CD4-positive, alpha-beta T cell treated with Interleukin-6 at 100 ng/mL for 8 hours (primary cell): Measurements from ENCODE around the gene MAP2K2.

Experiments
- DNase-seq: peaks from one replicate; pipeline ENCODE4 v3.0.0-alpha.2; 2020; ENCODE audit warnings: mixed read lengths, low spot score

The MAP2K2 gene

GRCh38 chr19:4077800-4078684 lies 45.9 kb downstream of the MAP2K2 start:
- DNase-seq = peak; percentile 40

DNA sequence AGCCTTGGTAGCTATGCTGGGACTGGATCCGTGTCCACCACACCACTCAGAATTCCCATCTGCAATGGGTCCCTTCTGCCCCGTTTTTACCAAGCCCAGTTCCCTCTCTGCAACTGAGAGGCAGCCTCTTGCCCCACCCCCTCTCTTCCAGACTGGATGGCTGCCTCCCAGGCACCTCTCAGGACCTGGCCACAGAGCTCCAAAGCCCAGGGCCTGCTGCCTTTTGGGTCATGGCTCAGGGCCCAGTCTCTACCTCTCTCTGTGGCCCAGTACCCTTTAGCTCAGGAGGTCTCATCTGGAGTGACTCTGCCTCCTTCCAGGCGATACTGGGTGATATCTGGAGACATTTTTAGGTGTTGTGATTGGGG lies 46.9 kb downstream of the MAP2K2 start:
- no peak for DNase-seq

- no peak for DNase-seq
Measured at GRCh38 chr19:4075373-4075772, 48.5 kb downstream of the MAP2K2 start.

- no peak for DNase-seq
Measured at GRCh38 chr19:4071610-4072009, 52.3 kb downstream of the MAP2K2 start.

- DNase-seq = peak; percentile 68
Measured at GRCh38 chr19:4069331-4069959, 54.5 kb downstream of the MAP2K2 start.

DNA sequence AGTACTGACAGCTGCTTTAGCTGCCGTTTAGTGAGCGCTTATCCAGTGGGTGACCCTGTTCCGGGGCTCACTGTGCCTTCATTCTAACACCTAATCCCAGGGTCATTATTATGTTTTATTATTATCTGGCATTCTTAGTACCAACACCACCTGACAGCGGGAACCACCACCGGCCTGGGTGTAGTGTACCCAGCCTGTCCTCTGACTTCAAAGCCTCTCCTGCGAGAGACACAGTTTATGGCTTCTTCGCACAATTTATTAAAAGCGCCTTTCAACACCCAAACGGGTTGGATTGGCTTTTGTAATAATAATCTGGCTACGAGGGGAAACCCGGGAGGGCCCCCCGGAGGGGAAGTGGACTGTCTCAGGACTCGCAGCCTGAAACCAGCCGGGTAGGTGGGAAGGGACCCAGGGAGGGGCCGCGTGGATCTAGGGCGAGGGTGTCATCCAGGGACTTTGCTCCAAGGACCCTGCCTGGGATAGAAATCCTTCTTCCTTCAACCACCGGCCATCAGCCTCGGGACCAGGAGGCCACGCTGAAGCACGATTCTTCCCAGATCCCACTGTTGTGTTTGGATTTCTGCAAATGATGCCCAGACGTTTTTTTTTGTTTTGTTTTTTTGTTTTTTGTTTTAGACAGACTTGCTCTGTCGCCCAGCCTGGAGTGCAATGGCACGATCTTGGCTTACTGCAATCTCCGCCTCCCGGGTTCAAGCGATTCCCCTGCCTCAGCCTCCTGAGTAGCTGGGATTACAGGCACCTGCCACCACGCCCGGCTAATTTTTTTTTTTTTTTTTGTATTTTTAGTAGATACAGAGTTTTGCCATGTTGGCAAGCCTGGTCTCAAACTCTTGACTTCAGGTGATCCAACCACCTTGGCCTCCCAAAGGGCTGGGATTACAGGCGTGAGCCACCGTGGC lies 55.6 kb downstream of the MAP2K2 start:
- no peak for DNase-seq

DNA sequence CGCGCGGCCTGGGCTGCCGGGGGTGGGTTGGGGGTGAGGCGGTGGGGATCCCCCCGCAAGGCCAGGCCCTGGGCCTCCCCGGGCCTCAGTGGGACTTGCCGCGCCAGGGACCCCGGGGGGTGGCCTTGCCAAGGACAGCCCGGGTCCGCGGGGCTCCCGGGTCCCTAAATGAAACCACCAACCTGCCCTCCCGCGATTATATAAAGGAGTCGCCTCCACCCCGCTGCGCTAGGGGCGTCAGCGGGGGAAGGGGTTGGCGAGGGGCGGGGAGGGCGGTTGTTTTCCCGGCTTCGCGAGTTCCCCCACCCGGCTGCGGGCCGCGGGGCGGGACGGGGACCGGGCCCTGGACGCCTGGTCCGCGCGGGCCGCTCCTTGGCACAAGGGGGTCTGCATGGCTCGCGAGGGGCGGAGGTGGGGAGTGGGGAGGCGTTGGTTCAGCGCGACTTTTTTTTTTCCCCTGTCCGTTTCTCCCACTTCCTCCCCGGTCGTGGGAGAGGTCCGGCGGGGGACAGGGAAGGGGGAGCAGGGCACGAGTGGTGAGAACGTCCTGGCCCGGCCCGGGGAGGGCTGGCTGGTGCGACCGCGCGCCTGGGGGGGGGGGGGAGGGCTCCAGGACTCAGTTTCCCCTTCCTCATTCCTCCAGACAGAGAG lies 56.4 kb downstream of the MAP2K2 start:
- peak; percentile 44 for DNase-seq

DNA sequence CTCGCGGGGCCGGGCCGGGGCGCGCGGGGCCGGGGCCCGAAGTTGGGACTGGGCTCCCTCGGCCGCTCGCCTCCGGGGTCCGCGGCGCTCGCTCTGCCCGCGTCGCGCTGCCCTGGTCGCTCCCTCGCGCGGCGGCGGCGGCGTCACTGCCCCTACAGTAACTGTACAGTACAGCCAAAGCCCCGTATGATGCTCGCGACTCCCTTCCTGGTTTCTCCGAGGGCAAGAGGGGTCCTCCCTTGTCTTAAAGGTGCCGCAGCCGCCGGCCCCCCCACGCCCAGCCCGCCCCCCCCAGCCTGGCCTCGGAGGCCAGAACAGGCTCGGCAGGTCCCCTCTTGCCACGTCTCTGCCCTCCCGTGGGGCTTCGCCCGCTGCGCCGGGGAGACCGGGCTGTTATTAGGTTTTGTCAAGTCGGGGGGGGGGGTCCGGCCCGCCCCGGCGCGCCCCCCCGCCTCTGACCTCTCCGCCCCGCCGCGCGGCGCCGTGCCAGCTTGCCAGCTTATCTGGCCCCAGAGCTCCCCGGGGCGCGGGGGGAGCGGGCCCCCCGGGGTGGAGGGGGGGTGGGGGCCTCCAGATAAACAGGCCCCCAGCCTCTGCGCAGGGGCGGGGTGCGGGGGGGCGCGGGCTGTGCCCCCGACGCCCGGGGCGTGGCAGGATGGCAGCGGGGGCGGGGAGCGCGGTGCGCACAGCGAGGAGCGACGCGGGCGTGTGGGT lies 57.1 kb downstream of the MAP2K2 start, which contains the start of gene ZBTB7A:
TSS of gene ZBTB7A (minus strand) at position 218 of the 714 bp plus-strand sequence. CDS start 11,667 bp downstream, outside the sequence.
- peak; percentile 83 for DNase-seq

- peak; percentile 38 for DNase-seq
Measured at GRCh38 chr19:4066176-4066606, 57.7 kb downstream of the MAP2K2 start.

DNA sequence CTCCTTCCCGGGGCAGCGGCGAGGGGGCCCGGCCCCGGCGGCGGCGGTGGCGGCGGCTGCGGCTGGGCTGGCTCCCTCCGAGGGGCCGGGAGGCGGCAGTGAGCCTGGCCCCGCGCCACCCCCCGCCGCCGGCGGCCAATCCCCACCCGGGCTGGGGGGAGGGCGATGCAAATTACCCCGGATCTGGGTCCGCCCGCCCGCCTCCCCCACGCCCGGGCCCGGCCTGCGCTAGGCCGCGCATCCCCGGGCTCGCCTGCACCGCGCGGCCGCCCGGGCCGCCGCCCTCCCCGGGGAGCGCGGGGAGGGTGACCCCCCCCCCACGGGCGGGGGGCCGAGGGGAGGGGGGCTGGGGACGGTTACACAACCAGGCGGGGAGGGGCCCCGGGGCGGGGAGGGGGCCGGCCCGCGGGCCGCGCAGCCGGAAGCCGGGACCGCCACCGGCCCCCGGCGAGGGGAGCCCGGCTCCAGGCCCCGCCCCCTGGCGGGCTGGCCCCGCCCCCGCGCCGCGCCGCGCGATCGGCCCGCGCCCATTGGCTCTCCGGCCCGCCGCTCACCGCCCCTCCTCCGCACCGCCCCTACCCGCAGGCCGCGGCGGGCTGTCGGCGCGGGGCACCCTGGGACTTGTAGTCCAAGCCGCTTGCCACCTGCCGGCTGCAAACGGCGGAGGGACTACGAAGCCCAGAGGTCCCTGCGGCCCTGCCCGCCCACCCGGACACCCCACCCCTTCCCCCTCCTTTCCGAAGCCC lies 58.3 kb downstream of the MAP2K2 start:
- peak; percentile 97 for DNase-seq

DNA sequence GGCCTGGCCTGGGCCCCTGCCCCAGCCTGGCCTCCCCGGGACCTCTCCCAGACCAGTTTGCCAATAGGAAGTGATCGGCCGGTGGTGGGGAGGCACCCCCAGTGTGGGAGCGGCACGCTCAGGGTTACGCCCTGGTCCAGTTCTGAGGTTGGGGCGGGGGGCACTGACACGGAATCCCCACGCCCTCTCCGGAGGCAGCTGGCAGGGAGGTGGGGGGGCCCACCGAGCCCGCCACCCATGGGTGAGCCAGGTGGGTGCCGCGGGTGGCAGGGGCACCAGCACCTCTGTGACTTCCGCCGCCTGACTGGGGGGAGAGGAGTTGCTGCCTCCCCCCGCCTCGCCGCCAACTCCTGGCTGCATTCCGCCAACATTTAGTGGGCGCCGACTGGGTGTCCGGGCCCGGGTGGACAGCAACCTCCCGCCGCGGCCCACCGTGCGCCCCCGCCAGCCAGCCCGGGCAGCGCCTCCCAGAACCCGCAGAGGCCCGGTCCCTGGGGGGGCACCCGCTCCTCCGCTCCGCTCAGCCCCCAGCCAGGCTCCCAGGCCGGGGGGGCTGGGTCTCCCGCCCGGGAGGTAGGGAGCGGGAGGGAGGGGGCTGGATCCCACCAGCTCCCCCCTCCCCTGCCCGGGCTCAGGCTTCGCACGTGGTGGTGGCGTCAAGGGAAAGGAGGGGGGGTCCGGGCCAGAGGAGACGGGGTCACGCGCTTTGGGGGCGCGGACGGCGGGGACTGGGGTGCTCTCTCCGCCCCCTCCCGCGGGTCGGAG lies 59.2 kb downstream of the MAP2K2 start:
- no peak for DNase-seq

- no peak for DNase-seq
Measured at GRCh38 chr19:4064149-4064495, 59.8 kb downstream of the MAP2K2 start.

DNA sequence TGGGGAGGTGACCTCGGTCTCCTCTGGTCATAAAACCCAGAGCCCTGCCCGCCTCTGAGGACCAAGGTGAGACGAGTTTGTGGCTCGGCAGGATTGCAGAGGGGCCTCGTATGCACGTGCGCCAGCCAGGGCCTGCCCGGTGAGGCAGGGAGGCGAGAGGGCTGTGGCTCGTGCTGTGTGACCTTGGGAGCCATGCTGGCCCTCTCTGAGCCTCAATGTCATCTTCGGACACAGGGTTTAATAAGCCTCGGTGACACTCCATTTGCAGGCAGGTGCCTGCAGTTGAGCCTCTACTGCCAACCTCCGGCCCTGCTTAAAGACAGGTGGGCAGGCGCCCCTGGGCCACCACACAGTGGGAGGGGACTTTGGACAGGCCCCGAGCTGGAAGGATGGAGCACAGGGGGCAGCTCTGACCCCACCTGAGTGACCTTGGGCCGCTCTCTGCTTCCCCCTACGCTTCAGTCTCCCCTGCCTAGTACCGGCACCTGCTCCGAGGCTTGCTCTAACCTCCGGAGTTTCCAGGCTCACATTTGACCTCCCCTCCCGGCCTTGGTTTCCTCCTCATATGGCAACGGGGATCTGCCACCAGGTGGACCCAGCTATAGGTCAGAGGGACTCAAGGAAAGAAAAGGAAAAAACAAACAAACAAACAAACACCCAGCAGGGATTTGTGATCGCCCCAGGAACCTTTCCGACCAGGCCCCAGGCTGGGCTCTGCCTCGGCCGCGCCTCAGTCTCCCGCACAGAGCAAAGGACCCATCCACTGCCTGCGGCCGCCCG lies 60.4 kb downstream of the MAP2K2 start:
- no peak for DNase-seq

DNA sequence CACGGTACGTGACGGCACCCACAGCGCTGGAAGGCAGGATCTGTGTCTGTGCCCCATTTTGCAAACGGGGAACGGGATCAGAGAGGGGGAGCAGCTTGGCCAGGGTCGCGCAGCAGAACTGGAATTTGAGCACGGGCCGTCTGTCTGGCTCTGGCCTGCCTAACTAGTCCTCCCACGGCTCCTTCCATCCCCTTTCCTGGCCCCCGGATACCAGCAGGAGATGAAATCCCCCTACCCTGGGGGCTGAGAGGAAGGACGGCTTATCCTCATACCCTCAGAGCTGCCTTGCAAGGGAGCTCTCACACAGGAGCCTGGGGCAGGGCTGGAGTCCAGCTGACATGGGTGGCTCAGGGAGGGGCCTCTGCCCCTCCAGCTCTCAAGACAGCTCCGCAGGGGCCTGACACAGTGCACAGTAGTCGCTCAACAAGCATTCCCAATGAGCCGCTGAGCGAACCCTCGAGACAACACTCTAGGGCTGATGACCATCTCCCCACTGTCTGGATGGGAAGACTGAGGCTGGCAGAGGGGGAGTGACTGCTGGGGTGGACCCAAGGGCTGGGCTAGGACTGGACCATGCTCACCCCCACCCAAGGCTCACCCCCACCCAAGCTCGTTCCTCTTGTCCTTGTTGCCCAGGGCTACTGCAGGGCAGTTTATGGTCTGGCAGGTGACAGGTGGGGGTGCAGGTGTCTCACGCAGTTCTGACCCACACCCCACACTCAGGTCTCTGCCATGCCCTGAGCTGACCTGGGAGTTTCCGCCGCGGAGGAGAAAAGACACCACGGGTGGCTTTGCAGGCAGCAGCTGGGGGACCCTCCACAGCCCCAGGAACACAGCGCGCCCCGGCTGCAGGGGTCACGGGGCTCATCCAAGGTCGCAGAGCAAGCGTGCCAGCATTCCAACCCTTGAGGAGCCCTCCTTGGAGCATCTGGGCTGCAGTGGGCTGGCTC lies 61.2 kb downstream of the MAP2K2 start:
- DNase-seq = no peak

- DNase-seq = no peak
Measured at GRCh38 chr19:4061683-4062418, 62.1 kb downstream of the MAP2K2 start.

DNA sequence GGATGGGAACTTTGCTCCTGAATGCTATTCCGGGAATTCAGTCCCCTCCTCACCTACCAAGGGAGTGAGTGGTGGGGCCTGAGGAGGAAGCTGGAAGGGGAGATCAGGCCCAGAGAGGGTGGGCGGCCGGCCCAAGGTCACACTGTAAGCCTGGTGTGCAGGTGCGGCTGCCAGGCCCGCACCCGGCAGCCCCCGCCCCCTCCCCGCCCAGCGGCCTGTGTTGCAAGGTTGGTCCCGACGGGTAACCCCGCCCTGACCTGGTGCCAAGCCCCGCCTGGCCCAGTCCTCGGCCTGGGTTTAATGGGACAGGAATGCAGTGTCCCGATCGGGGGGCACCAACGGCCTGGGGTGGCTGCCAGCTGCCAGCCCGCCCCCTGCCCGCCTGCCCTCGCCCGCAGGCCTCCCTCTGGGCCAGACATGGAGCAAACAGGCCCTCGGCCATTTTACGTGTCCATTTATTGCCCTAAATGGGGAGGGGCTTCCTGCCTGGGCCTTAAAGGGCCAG lies 62.7 kb downstream of the MAP2K2 start:
- no peak for DNase-seq
